ENCODE measurements around the gene LMBR1L.
A peak's percentile ranks its signal among the peaks of the same experiment; 100 is the strongest.

GRCh38 chr12:49110464-49111155, at the start of gene LMBR1L:
- peak; percentile 50 to 89 (median 59) for TF ChIP-seq CTCF (IDR thresholded peaks at IDR 0.05)
- TF ChIP-seq POLR2A (IDR thresholded peaks at IDR 0.05): peak; percentile 70
- peak; percentile 57 to 89 (median 68) for TF ChIP-seq POLR2AphosphoS5 (IDR thresholded peaks at IDR 0.05)

Data from breast epithelium (tissue), 3 donors.